NCI-H1092 treated with DMSO at 0.1 percent for 48 hours (cell line): ENCODE measurements around the gene SYPL2.
"Not testable (repeated sequence)": the region's sequence is repeated elsewhere in the genome, so short reads cannot be mapped to it uniquely, and the experiment has no call there.

Experiments used
- DNase-seq: peaks from one replicate; lab custom pipeline; 2025; lab: John Stamatoyannopoulos, UW

SYPL2 gene

DNA sequence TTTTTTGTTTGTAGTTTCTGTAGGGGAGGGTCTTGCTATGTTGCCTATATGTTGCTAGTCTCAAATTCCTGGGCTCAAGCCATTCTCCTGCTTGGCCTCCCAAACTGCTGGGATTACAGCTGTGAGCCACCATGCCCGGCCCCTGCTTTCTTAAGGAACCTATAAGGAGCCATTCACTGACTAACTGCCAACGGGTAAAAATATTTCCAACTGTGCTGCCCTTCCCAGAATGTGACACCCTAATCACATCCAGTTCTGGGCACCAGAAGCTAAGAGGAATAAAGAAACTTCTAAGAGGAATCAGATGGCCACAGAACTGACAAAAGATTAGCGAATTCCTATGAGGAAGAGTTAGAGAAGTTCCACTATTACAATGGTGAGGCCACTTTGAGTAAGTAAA, 6.4 kb downstream of the SYPL2 start:
- no peak for DNase-seq

GRCh38 chr1:109473284-109474057, 7.1 kb downstream of the SYPL2 start:
- DNase-seq: not testable (repeated sequence)

DNA sequence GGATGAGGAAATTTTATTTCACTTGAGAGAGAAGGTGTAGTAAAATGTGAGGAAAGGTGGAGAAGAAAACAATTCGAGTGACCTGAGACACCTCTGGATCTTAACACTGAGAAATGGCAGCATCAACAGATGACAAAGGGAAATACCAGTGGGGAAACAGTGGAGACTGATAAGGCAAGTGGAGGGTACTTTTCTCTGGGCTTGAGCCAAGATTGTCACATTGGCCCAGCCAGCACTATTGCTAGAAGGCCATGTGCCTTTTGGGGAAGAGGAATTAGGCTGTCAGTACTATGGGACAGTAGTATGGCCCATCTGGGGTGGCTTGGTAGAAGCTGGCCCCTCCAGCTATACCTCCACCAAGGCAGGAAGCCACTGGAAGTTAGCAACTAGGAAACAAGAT, 8.4 kb downstream of the SYPL2 start:
- no peak for DNase-seq

- no peak for DNase-seq
Measured at GRCh38 chr1:109475261-109475660, 8.9 kb downstream of the SYPL2 start.

- no peak for DNase-seq
Measured at GRCh38 chr1:109476825-109477224, 10.5 kb downstream of the SYPL2 start.

DNA sequence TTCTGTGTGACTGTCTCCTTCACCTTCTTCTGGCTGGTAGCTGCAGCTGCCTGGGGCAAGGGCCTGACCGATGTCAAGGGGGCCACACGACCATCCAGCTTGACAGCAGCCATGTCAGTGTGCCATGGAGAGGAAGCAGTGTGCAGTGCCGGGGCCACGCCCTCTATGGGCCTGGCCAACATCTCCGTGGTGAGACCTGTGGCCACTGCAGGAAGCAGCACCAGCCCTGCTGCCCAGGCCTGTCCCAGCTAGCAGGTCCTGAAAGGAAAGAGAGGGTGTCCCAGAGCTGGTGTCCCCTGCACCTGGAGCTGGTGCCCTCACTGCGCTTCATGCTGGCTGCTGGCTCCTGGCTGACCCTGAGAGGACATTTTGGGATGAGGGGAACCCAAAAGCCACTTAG, 11.5 kb downstream of the SYPL2 start:
- no peak for DNase-seq

DNA sequence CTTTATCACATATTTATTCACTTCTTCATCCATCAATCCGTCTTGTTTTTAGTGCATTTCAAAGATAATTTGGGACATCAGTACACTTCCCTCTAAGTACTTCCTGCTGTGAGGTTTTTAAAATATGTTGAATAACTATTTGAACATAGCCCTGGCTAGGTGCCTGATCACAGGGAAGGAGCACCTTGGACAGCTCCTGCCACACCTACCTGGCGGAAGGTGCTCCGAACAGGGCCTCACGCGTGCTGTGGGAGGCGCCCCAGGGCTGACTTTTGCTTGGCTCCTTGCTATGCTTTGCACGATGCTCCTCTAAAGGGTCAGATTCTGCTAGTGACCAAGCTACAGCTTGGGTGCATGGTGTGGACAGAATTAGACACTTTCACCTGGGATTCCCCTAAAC, 12.5 kb downstream of the SYPL2 start:
- no peak for DNase-seq

DNA sequence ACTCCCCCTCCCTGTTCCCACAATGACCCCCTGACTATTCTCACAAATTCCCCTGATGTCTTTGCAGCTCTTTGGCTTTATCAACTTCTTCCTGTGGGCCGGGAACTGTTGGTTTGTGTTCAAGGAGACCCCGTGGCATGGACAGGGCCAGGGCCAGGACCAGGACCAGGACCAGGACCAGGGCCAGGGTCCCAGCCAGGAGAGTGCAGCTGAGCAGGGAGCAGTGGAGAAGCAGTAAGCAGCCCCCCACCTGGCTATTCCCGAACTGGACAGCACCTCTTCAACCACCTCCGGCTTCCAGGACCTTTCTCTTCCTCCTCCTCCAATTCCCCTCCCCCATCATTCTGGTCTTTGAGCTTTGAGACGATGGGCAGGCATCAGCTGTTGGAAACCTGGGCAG, 13.0 kb downstream of the SYPL2 start:
- DNase-seq: no peak

GRCh38 chr1:109479901-109480300, 13.6 kb downstream of the SYPL2 start:
- DNase-seq: no peak

DNA sequence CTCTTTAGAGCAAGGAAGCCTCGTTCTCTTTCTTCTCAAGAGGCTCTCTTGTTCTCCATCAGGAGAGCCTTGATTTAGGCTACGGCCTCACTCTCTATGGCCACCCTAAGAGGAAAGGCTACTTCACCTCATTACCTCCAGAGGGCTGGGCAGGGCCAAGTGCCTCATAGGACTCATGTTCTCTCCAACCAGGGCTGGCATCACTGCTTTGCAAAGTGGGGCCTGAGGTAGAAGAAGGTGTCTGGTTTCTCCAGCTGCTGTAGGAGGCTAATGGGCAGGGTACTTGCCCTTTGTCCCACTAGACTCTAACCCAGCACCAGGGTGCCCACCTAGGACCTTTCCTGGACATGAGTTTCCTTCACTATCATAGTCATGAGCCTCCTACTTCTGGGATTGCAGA, 15.3 kb downstream of the SYPL2 start:
- no peak for DNase-seq

GRCh38 chr1:109482242-109482641, 15.9 kb downstream of the SYPL2 start:
- no peak for DNase-seq

DNA sequence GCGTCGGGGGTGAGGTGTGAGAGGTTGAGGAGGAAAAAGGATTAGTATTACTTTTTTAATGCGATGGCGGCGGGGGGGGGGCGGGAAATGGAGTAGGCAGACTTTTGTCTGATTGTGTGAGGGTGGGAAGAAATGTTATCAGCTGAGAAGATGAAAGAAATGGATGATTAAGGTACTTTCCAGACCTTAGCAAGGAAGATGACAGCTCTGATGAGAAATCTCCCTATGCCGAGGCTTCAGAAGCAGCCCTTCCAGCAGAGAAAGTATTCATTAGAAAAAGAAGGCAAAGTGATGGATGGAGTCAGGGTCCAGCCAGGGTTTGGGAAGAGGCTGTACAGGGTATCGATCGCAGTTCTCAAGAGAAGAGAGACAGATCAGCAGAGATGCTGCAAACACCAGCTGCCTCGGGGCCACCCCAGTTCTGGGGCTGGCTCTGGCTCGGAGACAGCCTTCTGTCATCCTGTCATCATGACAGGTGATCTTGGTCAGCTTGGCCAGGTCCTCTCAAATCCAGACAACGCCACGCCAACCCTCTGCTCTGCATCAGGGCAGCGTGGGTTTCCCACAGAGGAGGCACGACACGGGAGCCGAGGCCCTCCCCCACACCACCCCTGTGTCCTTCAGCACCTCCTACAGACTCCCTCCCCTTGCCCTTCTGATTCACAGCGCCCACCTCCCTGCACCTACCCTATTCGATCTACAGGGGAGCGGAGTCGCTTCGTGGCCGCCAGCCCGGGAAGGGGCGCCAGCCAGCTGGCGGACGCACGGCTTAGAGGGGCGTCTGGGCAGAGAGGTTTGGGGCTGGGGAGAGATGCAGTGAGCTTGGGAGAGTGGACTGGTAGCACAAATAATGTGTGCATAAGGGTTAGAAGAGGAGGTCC, 16.7 kb downstream of the SYPL2 start:
- DNase-seq: peak; percentile 93

- peak; percentile 93 for DNase-seq
Measured at GRCh38 chr1:109483672-109484518, 17.5 kb downstream of the SYPL2 start, which contains the start of gene ATXN7L2. Gene ATXN7L2 (plus strand): TSS chr1:109483905. CDS start chr1:109483954, 49 bp downstream.

GRCh38 chr1:109484519-109484975, 18.2 kb downstream of the SYPL2 start:
- peak; percentile 39 for DNase-seq

GRCh38 chr1:109485001-109485400, 18.7 kb downstream of the SYPL2 start:
- peak; percentile 11 for DNase-seq

- no peak for DNase-seq
Measured at GRCh38 chr1:109487261-109487660, 20.9 kb downstream of the SYPL2 start.

- DNase-seq: no peak
Measured at GRCh38 chr1:109488201-109488600, 21.9 kb downstream of the SYPL2 start.

DNA sequence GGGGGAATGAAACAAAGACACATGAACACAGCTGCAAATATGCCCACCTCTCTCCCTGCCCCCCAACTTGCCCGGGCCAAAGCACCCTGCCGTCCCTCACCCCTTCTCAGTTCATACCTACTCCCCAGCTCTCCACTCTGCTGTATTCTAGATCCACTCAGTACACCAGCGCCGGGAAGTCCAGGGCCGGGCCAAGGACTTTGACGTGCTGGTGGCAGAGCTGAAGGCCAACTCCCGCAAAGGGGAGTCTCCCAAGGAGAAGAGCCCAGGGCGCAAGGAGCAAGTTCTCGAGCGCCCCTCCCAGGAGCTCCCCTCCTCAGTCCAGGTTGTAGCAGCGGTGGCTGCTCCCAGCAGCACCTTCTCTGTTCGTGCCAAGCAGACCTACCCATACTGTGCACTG, 22.4 kb downstream of the SYPL2 start:
- DNase-seq: no peak

DNA sequence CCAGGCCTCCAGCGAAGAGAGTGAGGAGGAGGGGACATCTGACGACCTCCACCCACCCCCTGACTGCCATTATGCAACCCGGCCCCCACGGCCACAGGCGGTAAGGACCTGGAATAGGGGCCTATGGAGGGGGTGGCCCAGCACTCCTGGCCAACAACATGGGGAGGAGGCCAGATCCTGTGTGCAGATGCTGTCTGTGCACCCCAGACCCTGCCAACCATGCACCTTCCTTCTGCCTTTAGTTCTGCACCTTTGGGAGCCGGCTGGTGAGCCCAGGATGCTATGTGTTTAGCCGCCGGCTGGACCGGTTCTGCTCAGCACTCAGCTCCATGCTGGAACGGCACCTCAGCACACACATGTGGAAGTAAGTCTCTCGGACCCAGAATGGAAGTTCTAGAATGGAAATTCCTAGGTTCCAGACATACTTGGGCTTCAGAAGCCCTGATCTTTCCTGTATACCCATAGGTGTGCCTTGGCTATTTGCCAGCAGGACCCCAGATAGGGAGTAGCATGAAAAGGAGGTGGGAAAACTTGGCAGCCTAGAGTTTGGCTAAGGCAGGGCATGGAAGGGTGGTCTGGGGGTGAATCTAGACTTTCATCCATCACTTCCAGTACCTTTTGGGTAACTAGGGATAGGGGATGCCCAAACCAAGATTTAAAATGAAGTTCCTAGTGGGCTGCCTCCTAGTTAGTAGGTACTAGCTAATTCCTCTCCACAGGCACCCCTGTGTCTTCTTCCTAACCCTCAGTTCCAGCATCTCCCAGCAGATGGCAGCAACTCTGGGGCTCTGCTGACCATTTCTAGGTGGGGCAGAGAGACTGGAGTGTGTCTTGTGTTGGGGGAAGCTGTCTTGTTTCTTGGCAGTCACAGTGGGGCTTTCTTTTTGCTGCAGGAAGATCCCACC, 23.9 kb downstream of the SYPL2 start:
- peak; percentile 39 for DNase-seq

DNA sequence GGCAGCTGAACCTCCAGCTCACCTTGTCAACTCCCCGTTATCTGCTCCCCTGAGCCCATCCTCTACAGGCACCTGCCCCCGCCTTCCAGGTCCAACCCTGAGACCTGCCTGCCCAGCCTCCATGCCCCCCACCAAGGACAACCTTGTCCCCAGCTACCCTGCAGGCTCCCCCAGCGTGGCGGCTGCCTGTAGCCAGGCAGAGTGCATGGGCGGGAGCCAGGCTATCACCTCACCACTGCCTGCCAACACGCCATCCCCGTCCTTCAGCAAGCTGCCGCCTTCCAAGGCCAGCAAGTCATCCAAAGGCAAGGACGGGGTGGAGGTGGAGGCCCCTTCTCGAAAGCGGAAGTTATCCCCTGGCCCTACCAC, 24.6 kb downstream of the SYPL2 start:
- no peak for DNase-seq

DNA sequence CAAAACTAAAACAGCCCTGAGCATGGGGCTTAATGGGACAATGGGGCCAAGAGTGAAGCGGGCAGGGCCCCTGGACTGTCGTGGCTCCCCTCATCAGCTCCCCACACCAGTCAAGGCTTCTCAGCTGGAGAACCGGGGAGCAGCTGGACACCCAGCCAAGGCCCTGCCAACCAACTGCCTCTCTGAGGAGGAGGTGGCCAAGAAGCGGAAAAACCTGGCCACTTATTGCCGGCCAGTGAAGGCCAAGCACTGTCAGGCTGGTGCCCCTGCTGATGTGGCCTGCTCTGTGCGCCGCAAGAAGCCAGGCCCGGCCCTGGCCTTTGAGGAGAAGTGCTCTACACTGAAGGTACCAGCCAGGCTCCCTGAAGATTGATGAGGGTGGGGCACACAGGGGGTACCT, 25.0 kb downstream of the SYPL2 start:
- no peak for DNase-seq
